Measurements from ENCODE around the gene TMEM179.

TMEM179 gene

DNA sequence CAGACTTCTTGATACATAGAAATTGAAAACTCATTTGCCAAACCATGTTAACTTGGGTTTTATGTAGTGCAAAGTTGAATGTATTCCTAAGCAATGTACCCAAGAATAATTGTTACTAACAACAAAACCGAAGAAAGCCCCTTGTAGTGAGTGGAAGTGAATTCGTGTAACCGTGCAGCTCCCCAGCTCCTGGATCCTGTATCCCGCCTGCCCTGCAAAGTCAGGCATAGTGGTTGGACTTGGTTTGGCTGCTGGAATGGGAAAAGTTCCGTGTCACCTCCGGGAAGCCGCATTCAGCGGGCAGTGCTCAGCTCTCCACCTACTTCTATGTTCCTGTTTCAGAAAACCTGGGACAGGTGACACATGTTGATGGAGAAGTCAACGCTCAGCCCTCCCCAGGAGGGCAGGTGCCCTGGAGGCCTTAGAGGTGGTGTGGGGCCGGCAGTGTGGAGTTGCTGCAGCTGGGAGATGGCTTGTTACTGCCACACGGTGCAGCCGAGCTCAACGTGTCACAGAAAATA lies 54.2 kb downstream of the TMEM179 start:
- intact Hi-C loops (cut with DNase I) = no loop called here
- DNase-seq = no peak

DNA sequence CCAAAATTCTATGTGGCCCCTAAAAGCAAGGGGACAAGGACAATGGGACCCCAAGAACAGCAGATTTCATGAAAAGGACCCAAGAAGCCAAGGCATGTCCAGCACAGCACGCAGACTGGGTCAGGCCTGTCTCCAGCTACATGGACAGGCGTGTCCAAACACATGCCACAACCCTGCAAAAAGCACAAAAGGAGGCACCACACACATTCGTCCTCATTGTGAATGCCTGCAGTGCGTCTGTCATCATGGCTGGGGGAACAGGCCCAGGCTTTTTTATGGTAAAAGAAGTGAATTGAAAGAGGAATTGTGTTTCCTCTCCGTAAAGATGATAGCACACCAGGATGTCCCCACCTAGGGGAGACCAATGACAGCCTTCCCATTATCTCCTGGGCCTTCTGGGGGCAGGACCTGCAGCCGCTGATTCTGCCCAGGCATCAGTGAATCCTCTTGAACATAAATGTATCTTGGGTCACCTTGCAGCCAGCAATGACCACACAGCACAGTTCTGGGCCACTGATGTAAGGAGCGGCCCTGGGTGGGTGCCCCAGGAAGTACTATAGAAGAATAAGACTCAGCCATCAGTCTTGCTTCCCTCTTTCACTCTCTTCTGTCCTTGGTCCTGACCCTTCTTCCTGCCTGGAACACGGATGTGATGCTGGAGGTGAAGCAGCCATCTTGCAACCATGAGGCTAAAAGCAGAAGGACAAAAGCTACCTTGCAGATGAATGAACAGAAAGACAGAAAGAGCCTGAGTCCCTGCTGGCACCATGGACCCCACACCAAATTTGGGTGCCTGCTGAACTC lies 54.8 kb downstream of the TMEM179 start:
- peak in 2 of 10 donors; percentile 5 to 40 for DNase-seq
- intact Hi-C loops (cut with DNase I) = no loop called here

DNA sequence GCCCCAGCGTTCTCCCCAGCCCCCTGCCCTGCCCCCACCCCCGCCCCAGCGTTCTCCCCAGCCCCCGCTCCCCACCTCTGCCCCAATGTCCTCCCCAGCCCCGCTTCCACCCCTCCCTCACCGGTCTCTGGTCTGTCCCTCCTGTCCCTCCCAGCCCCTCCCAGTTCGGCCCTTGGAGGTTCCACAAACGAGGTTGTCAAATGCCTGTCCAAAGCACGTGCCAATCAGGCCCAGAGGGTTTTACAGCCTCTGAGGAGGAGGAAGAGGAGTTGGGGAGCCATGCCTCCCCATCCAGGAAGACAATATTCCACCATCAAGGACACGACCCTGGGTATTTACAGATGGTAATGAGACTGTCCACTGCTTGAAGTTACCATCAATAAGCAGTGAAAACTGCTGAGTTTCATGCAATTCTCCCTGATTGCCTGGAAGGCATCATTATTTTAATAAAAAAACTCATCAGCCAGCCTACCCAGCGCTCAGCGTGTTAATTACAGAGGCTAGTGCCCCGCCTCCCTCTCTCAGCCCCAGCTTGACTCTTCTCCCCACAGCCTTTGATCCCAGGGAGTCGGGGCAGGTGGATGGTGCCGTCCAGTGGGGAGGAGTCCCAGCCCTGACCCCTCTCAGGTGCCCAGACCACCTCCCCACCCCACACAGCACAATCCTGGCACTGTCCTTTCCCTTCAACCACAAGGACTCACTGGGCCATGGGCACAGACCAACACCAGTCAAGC lies 55.6 kb downstream of the TMEM179 start:
- intact Hi-C loops (cut with DNase I) = no loop called here
- DNase-seq = peak in 1 of 10 donors; percentile 47

GRCh38 chr14:104547998-104548700 lies 56.4 kb downstream of the TMEM179 start:
- intact Hi-C loops (cut with DNase I) = no loop called here
- DNase-seq = peak in 2 of 10 donors; percentile 6 to 73

DNA sequence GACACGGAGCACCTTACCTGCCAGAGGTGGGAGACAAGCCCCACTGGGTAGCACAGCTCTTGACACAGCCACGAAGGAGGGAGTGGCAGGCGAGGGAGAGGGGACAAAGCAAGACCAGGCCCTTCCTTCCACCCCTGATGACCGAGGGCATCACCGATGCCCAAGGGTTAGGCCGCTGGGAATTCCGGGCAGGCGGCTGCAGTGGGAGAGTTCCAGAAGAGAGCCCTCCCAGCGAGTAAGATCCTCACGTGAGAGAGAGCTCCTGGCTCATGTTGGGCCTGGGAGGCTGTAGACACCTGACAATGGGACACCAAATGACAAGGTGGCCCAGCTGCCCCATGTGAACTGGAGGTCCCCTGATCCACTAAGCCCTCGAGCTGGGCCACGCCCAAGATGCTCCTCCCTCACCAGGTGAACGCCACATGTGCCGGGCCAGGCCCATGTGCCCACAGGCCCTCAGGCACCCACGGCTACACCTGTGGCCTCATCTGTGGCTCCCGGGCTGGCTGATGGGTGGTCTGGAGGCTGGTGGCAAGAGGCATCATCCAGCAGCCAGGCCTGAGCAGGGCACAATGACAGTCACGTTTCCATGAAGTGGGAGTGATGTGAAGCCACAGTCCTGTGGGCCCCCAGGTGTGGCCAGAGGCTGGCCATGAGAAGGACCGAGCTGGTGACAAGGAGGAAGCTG lies 57.1 kb downstream of the TMEM179 start:
- peak in 4 of 10 donors; percentile 6 to 83 (median 44) for DNase-seq
- intact Hi-C loops (cut with DNase I) = no loop called here

DNA sequence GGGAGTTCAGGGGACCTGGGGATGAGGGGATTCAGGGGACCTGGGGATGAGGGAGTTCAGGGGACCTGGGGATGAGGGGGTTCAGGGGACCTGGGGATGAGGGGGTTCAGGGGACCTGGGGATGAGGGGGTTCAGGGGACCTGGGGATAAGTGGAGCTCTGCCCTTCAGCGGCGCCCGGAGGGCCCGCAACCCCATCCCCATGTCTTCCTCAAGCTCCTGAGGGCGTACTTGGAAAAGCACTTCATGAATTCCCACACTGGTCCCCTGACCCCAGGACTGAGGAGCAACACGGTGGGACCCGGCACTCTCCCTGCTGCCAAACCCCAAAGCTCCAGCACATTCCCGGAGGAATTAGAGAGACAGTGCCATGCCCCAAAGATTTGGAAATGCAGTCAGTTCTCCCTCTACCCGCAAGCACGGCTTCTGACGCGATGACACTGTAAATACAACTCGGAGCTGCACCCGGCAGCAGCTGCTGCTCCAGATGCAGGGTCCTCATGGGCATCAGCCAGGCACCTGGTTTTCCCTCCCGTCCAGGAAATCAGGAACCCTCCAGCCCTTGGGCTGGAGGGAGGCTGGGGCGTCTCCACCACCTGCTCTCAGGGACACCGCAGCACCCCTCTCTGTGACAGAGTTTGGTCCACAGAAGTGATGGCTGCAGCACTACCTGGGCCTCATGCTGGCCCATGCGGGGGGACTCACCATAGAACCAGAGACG lies 57.8 kb downstream of the TMEM179 start:
- intact Hi-C loops (cut with DNase I) = no loop called here
- peak in 1 of 10 donors; percentile 69 for DNase-seq

DNA sequence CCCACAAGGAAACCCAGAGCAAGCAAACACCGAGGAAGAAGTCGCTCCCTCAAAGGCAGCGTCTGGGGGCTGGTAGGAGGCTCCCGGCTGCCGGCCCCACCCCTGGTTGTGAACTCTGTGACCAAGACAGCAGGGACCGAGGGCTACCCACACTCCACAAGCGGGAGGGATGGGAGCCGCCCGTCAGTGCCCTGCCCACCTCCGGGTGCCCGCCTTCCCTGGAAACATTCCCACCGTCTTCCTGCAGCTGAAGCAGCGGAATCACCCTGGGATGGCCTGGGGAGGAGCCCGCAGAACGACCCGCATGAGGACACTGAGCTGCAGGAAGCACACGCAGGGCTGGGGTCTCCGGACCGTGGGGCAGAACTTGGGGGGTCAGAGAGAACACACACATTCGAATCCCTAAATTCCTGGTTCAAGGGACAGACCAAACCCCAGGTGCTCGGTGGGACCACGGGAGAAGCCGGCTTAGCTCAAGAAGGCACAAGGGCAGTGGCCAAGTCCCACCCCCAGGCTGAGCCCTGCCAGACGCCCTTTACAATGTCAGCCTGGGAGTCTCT lies 58.5 kb downstream of the TMEM179 start:
- intact Hi-C loops (cut with DNase I) = no loop called here
- DNase-seq = peak in 3 of 10 donors; percentile 6 to 86 (median 83)

GRCh38 chr14:104545151-104545941 lies 59.2 kb downstream of the TMEM179 start:
- intact Hi-C loops (cut with DNase I) = no loop called here
- DNase-seq = peak; percentile 36 to 96 (median 80)

DNA sequence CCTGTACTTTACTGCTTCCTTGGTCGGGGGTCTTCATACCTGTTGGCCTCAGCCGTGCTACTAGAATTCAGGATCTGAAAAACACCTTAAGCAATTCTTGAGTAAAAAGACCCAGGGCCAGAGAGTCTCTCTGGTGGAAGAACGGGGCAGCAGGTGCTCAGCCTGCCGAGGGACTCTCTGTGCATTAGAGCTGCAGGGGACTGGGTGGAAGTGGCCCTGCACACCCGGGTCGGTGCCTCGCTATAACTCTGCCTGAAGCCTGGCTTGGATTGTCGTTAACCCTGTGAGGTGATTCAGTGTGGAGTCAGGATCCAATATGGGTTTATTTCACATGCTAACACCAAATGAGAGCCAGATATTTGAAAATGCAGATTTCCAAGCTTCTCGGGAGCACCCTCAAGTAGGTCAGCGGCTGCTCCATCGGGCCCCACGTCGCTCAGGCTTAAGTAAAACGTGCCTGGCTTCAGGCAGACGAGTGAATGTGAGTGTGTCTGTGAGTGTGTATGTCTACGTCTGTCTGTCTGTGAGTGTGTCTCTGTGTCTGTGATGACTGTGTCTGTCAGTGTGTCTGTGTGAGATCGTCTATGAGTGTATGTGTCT lies 60.1 kb downstream of the TMEM179 start:
- intact Hi-C loops (cut with DNase I) = no loop called here
- DNase-seq = peak in 1 of 10 donors; percentile 35

DNA sequence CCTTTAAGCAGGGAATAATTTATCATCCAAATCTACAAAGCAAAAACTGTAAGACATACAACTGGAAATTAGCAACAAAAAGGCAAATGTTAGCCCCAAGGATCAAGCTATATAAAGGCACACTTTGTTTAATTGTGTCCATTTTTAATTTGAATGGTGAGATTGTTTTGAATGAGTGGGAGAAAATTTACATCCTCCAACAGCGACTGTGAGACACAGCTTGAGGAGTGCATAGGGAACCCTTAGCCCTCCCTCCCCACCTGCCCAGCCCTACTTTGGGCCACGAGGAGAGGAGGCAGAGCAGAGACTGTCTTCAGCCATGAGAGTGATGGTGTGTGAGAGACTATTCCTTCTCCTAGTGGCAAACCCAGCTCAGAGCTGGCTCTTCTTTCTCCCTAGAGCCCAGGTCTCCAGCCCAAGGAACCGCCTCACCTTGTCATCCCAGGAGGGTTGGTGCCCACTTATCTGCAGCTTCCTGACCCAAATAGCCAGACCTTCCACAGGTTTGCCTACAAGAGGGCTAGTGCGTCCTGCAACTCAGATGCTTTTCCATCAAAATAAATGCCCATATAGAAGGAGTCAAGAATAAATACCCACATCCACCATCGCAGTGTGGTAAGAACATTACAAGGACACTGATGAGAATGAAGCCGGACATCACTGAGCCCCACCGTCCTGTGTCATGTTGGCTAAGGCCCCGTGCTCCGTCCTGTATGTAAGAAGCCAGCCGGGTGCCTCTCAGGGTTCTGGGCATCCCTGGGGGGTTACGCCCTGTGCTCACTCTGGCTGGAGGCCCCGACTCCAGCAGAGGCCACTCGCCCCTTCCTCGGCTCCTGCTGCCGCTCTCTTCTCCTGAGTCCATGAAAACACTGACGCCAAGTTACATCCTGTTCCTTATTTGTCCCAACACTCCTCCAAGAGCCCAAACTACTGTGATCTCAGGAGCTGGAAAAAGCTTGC lies 61.4 kb downstream of the TMEM179 start:
- intact Hi-C loops (cut with DNase I) = no loop called here
- DNase-seq = peak in 2 of 10 donors; percentile 62 to 66

DNA sequence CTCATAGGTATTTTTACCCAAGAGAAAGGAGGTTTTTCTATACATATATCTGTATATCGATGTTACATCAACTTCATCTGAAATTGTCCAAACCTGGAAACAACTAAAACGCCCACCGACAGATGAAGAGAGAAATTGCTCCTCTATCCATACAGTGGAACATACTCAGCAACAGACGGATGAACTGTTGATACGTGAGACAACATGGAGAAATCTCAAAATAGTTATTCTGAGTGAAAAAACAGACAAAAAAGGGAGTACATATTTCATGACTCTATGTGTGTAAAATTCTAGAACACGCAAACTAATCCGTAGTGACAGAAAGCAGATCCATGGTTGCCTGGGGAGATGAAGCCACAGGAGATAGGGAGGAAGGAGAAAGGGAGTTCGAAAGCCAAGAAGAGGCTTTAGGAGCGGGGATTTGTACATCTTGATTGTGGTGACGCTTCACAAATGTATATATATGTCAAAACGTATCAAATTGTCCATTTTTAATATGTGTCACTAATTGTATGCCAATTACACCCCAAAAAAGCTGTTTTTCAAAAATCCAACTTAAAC lies 62.6 kb downstream of the TMEM179 start:
- no peak for DNase-seq
- intact Hi-C loops (cut with DNase I) = no loop called here

Data from posterior cingulate gyrus (tissue), 11 donors.